Measurements from ENCODE around the gene ABCC10.
"Not testable (repeated sequence)": the region's sequence is repeated elsewhere in the genome, so short reads cannot be mapped to it uniquely, and the experiment has no call there.

ABCC10 gene, protein sequence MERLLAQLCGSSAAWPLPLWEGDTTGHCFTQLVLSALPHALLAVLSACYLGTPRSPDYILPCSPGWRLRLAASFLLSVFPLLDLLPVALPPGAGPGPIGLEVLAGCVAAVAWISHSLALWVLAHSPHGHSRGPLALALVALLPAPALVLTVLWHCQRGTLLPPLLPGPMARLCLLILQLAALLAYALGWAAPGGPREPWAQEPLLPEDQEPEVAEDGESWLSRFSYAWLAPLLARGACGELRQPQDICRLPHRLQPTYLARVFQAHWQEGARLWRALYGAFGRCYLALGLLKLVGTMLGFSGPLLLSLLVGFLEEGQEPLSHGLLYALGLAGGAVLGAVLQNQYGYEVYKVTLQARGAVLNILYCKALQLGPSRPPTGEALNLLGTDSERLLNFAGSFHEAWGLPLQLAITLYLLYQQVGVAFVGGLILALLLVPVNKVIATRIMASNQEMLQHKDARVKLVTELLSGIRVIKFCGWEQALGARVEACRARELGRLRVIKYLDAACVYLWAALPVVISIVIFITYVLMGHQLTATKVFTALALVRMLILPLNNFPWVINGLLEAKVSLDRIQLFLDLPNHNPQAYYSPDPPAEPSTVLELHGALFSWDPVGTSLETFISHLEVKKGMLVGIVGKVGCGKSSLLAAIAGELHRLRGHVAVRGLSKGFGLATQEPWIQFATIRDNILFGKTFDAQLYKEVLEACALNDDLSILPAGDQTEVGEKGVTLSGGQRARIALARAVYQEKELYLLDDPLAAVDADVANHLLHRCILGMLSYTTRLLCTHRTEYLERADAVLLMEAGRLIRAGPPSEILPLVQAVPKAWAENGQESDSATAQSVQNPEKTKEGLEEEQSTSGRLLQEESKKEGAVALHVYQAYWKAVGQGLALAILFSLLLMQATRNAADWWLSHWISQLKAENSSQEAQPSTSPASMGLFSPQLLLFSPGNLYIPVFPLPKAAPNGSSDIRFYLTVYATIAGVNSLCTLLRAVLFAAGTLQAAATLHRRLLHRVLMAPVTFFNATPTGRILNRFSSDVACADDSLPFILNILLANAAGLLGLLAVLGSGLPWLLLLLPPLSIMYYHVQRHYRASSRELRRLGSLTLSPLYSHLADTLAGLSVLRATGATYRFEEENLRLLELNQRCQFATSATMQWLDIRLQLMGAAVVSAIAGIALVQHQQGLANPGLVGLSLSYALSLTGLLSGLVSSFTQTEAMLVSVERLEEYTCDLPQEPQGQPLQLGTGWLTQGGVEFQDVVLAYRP (N-terminal part only)

DNA sequence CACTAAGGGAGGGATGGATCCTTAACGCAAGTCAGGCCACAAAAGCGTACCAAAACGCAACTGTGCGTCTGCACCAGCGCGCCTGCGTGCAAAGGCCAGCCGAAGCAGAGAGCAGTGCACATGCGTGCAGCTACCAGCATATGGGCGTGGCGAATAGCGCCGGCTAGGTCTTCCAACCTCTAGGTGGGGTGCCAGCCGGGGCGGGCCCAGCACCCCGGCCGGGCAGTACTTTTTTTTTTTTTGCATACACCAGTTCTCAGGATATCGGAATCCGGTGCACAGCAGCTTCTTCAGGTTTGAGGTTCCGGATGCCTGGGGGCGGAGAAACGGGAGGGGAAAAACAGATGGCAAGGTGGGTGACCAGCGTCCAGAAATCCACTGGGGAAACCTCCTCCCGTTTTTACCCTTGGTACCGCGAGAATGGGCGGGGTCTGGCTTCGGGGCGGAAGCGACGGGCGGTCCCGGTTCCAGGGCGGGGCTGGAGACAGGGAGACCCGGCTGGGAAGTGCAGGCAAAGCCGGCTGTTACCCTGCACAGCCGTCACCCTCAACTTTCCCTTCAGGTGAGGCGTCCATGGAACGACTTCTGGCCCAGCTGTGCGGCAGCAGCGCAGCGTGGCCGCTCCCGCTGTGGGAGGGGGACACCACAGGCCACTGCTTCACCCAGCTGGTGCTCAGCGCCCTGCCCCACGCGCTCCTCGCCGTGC is at the start of gene ABCC10:
Gene ABCC10, plus strand, starts transcription at position 136 of the 706 bp plus-strand sequence. Its CDS starts 438 bp downstream, at position 574.
- peak within 1 kb of the TSS; percentile 88 for H3K27ac ChIP-seq
- DNase-seq (ENCODE audit: low read depth, low spot score): peak; percentile 85

DNA sequence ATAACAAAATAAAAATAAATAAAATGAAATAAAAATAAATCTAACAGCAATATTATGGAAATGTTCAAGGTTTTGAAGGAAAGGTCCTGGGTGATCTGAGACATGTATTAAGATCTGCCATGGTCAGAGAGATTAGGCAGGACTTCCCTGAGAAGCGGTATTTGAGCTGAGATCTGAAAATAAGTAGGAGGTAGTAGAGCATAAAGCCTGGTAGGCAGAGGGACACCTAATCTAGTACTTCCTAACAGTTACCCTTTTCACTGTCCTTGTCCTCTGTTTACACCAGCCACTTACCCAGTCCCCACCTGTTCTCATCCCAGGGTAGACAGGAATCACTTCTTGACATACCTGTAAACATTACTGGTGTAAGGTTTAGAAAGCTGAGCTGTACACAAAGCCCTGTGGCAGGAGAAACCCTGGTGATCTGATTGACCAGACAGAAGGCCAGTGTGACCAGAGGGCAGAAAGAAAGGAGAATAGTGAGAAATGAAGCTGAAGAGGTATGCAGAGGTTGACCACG is 49.6 kb upstream of the ABCC10 start:
- no peak for DNase-seq (ENCODE audit: low read depth, low spot score)
- no peak overlapping the region for H3K27ac ChIP-seq

DNA sequence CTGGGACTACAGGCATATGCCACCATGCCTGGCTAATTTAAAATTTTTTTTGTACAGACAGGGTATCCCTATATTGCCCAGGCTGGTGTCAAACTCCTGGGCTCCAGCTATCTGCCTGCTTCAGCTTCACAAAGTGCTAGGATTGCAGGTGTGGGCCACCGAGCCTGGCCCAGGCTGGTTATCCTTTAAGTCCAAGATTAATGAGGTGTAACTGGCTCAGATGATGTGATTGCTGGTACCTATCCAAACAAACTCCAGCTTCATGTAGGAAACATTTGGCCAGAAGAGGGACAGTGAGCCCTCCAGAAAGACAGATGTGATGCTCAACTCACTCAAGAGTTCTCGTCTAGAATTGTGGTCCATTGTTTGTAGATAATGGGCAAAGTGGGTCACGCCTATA is 48.7 kb upstream of the ABCC10 start:
- no peak overlapping the region for H3K27ac ChIP-seq
- no peak for DNase-seq (ENCODE audit: low read depth, low spot score)

DNA sequence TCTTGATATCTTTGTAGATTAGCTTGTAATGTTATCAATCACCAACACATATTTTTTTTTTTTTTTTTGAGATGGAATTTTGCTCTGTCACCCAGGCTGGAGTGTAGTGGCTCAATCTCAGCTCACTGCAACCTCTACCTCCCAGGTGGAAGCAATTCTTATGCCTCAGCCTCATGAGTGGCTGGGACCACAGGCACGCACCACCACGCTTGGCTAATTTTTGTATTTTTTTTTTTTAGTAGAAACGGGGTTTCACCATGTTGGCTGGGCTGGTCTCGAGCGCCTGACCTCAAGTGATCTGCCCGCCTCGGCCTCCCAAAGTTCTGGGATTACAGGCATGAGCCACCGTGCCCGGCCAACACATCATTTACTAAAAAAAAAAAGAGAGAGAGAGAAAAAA is 46.5 kb upstream of the ABCC10 start:
- DNase-seq (ENCODE audit: low read depth, low spot score); H3K27ac ChIP-seq: not testable (repeated sequence)

DNA sequence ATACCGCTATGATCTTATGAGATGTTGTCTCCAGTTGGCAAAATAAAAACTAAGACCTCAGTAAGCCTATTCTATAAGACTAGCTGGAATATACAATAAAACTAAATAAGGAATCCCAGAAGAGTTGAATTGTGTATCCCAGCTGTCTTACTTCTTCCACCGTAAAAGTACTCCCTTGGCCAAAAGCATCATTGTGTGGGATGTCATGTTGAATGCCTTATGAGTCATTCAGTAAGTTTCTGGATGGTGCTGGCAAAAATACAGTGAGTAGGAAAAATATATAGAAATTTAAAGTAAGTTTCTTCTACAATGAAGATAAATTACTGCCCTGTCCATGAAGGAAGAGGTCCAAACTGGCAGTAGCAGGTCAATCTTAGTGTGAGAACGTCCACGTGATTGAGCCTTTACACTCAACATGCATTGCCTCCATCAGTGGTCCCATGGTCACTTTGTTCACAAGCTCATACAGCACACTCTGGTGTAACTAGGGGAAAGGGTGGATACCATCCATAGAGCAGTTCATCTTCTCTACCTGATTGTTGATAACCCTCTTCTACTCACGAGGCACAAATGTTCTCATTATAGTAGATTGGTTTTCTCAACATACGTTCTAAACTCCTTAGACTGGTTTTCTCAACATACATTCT is 44.2 kb upstream of the ABCC10 start:
- DNase-seq (ENCODE audit: low read depth, low spot score): no peak
- H3K27ac ChIP-seq: peak overlapping the region; percentile 39

DNA sequence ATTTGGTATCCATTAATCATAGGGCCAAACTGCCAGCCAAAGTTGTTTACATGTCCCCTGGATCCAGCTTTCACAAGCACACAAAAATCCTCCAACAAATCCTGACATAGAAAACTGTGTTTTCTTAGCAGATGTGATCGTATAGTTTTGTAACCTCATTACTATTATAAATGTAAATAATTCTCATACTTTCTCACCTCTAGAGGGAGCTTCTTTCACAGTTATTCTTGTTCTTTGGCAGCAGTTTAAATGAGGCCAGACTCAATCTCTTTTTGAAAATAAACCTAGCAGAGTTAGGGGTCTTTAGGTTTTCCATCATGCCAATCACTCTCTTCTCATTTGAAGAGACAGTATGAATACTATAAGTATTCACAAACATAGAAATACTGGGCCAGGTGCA is 40.8 kb upstream of the ABCC10 start:
- no peak for DNase-seq (ENCODE audit: low read depth, low spot score)
- H3K27ac ChIP-seq: no peak overlapping the region

DNA sequence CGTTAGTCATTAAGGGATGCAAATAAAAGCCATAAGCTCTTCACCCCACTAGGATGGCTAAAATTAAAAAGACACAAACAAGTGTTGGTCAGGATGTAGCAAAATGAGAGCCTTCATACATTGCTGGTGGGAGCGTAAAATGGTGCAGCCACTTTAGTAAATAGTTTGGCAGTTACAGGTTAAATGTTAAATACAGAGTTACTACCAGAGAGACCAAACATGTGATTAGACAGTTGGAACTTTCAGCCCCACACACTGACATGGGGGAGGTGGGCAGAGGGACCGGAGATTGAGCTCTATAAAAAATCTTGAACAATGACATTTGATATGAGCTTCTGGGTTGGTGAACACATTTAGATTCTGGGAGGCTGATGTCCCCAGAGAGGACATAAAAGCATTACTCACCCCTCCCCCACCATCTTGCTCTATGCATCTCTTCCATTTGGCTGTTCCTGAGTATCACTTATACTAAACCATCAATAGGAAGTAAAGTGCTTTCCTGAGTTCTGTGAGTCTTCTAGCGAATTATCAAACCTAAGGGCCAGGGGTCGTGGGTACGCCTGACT is 37.5 kb upstream of the ABCC10 start:
- no peak for DNase-seq (ENCODE audit: low read depth, low spot score)
- H3K27ac ChIP-seq: no peak overlapping the region

DNA sequence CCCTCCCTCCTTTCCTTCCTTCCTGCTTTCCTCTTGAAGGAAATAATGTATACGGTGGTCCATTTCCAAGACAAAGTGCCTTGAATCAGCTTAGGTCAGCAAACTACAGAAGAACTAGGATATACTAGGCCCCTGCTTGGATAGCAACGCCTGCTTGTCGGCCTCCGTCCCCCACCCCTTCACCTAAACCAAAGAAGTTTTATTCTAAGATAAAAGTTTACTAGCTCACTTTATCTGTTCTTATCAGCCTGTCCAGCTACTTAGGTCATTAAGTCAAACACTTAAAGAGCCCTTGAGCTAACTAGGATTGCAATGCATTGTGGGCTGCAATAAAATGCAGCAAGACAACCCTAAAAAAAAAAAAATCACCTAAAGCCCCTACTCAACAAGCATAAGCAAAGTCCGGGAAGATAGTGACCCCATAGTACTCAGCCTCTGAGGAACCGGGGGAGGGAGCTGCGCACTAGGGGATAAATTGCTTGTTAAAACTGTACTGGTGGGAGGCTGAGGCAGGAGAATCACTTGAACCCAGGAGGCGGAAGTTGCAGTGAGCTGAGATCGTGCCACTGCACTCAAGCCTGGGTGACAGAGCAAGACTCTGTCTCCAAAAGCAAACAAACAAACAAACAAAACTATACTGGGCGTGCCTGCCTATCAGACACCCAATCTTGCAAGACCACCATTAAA is 36.4 kb upstream of the ABCC10 start:
- H3K27ac ChIP-seq; DNase-seq (ENCODE audit: low read depth, low spot score): not testable (repeated sequence)

DNA sequence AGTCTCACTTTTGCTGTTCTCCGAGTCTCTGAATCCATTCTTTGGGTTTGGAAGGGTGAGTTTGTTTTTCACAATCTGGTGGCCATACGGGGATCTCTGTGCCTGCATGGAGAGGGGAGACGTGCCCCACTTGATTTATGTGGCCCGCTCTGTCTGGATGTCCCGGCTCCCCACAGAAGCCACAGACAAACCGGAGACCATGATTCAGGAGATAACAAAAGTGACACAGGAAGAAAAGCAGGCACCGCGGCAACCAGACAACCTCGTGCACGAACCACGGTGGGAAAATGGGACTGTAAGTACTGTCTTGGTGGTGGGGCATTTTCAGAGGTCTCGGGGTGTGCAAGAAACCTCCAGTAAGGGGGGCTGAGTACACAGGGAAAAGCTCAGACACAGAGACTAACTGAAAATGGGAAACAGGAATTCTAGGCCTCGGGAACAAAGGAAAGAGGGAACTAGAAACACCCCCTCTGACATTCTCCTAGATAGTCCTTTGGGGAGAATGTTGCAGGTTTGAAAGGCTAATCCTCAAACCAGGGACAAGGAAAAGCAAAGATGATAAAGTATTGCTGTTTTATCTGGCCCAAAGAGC is 35.8 kb upstream of the ABCC10 start:
- no peak for DNase-seq (ENCODE audit: low read depth, low spot score)
- no peak overlapping the region for H3K27ac ChIP-seq

DNA sequence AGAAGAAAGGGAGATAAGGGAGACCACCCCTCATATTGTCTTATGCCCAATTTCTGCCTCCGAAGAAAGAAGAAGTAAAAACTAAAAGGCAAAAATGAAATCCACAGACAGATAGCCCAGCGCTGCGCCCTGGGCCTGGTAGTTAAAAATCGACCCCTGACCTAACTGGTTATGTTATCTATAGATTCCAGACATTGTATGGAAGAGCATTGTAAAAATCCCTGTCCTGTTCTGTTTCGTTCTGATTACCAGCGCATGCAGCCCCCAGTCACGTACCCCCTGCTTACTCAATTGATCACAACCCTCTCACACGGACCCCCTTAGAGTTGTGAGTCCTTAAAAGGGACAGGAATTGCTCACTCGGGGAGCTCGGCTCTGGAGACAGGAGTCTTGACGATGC is 34.2 kb upstream of the ABCC10 start:
- not testable (repeated sequence) for H3K27ac ChIP-seq; DNase-seq (ENCODE audit: low read depth, low spot score)

DNA sequence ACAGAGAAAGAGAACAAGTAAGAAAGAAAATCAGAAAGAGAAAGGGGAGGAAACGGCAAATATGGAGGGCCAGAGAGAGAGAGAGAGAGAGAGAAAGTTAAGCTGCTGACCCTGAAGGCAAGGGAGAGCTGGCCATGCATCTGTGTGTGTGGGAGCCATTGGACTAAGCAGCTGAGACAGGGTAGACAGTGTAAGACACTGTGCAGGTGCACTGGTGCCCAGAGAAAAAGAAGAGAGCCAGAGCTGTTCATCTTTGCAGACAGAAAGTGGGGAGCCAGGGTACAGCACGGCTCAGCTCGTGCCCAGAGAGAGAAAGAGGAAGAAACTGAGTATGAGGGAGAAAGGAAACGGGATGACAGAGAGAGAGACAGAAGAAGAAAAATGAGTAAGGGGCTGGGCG is 33.7 kb upstream of the ABCC10 start:
- no peak for DNase-seq (ENCODE audit: low read depth, low spot score)
- H3K27ac ChIP-seq: no peak overlapping the region

DNA sequence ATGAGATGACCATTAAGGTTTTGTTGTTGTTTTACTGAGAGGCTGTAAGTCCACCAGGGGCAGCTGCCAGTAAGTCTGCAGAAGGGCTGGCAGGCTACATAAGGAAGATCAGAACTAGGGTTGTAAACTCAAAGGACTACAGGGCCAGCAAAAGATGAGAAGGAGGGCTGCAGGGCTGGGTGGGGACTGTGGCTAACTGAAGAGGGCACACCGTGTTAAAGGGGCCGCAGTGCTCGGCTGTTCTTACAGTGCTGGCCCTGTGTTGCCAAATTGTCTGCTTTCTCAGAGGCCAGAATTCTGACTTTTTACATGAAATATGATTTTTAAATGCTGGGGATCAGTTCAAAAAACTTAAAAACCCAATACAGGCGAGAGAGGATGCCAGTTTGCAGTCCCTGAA is 32.4 kb upstream of the ABCC10 start:
- no peak for DNase-seq (ENCODE audit: low read depth, low spot score)
- H3K27ac ChIP-seq: no peak overlapping the region

DNA sequence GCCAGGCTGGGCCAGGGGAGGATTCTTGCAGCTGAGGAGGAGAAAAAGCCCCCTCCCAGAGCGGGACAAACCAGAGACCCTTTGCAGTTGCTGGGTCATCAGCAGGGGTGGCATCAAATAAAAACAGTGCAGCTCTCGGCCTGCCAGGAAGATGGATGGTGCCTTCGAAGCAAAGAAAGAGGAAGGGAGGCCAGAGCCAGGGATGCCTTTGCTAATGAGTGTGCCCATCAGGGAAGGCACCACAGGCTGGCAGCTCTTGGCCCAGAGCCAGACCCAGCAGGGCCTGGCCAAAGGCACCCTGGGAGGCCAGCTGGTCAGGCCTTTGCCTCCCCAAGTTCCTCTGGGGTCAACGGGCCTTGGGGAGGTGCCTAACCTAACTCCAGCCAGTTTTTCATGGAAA is 31.6 kb upstream of the ABCC10 start:
- no peak overlapping the region for H3K27ac ChIP-seq
- no peak for DNase-seq (ENCODE audit: low read depth, low spot score)

DNA sequence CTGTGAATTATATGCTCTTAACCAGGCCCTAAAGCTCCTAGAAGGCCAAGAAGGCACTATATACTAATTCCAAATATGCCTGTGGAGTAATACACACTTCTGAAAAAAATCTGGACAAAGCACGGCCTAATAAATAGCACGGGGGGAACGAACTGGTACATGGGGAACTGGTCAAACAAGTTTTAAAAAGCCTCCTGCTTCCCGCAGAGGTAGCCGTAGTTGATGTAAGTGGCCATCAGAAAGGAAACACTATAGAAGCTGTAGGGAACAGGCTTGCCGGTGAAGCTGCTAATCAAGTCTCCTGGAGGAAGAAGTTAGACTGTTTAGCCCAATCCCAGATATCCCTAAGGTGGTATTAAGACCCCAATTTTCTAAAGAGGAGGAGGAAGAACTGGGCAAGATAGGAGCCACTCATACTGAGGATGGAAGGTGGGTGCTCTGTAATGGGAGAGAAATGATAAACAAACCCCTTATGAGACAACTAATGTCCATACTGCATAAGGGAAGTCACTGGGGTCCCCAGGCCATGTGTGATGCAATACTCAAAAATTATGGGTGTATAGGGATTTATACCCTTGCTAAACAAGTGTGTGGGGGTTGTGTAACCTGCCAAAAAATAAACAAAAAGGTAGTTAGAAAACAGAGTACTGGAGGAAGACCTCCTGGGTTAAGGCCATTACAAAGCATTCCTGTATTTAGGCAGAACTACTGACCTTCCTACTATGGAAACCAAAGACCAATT is 30.8 kb upstream of the ABCC10 start:
- H3K27ac ChIP-seq: no peak overlapping the region
- DNase-seq (ENCODE audit: low read depth, low spot score): peak; percentile 10

DNA sequence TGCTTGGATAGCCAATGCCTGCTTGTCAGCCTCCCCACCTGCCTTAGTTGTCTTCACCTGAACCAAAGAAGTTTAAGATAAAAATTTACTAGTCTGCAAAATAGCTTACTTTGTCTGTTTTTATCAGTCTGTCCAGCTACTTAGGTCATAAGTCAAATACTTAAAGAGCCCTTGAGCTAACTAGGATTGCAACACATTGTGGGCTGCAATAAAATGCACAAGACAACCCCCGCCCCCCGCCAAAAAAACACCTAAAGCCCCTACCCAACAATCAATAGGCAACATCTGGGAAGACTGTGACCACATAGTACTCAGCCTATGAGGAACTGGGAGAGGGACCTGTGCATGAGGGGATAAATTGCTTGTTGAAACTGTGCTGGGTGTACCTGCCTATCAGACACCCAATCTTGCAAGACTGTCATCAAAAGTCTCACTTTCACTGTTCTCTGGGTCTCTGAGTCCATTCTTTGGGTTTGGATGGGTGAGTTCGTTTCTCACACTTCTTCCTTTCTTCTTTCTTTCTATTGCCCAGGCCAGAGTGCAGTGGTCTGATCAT is 27.3 kb upstream of the ABCC10 start:
- DNase-seq (ENCODE audit: low read depth, low spot score): no peak

DNA sequence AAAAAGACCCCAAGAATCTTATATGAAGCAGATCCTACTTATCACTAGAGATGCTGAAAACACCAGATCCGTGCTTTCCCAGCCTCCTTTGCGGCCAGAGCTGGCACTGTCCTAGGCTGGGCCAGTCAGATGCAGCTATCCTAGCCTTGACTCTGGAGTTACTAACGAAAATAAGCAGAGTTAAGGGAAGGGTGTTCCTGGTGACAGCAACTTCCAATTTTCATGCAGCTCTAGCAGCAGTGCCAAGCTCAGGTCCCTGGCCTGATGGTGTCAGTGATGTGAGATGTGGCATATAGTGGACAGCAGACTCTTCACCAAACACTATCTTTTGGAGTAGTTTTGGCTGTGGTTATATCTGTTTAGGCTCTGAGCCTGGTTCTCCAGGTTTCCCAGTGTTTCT is 25.6 kb upstream of the ABCC10 start:
- no peak overlapping the region for H3K27ac ChIP-seq
- DNase-seq (ENCODE audit: low read depth, low spot score): no peak

More for the DNA sequence above, 27.3 kb upstream of the ABCC10 start:
- no peak overlapping the region for H3K27ac ChIP-seq

DNA sequence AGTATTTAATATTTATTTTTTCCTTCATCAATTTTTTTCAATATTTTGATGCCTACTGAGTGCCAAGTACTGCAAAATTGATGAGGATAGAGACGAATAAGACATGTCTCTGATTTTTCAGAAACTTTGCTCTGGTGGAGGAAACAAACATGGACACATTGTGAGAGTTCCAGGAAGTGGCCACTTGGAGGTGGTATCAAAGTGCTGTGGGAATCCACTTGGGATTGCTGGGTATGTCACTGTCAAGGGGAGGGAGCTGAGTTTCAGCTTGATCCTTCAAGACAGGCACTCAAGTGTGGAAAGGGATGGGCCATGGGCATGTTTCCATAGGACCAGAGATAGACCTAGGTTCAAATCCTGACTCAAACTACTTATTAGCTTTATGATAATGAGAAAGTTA is 24.5 kb upstream of the ABCC10 start:
- H3K27ac ChIP-seq: no peak overlapping the region
- no peak for DNase-seq (ENCODE audit: low read depth, low spot score)
